Naive B cell (primary cell): Measurements from ENCODE around the gene AGL. TPM values are rescaled to one million over a fixed set of nuclear protein-coding genes. Genes with fewer than 3 reads are reported as not detected.
"Not testable (repeated sequence)": the region's sequence is repeated elsewhere in the genome, so short reads cannot be mapped to it uniquely, and the experiment has no call there.

Experiments used
- ATAC-seq, 2 donors: fragments of 150-1000 bp; cut with Tn5 transposase; 2 replicates each; pipeline ENCODE4 v1.10.0; 2021; ENCODE audit warnings: low read depth in 2 of 2, mild to moderate bottlenecking in 2 of 2, moderate library complexity in 2 of 2
- DNase-seq: peaks from one replicate; pipeline ENCODE4 v3.0.0; 2022
- H3K27ac Mint-ChIP-seq, 6 donors: one replicate each; pipeline ENCODE4 v1.8.0; 2020 to 2022; ENCODE audit warnings: mild to moderate bottlenecking in 6 of 6, mixed read lengths in 6 of 6, moderate library complexity in 5 of 6, inconsistent platforms in 2 of 6
- H3K27me3 Mint-ChIP-seq, 3 donors: one replicate each; pipeline ENCODE4 v1.8.0; 2021 to 2022; ENCODE audit warnings: mixed read lengths in 3 of 3, mild to moderate bottlenecking in 1 of 3
- H3K36me3 Mint-ChIP-seq, 2 donors: one replicate each; pipeline ENCODE4 v1.8.0; 2020 to 2022; ENCODE audit warnings: mixed read lengths in 2 of 2, inconsistent platforms in 1 of 2, mild to moderate bottlenecking in 1 of 2
- H3K4me1 Mint-ChIP-seq, 3 donors: one replicate each; pipeline ENCODE4 v1.8.0; 2020 to 2022; ENCODE audit warnings: mixed read lengths in 3 of 3, inconsistent platforms in 1 of 3, mild to moderate bottlenecking in 1 of 3, moderate library complexity in 1 of 3
- H3K4me3 Mint-ChIP-seq, 8 donors: one replicate each; pipeline ENCODE4 v1.8.0; 2020 to 2022; ENCODE audit warnings: mild to moderate bottlenecking in 8 of 8, mixed read lengths in 8 of 8, moderate library complexity in 8 of 8, inconsistent platforms in 2 of 8
- H3K9me3 Mint-ChIP-seq, 7 donors: one replicate each; pipeline ENCODE4 v1.8.0; 2020 to 2022; ENCODE audit warnings: mixed read lengths in 7 of 7, mild to moderate bottlenecking in 5 of 7, inconsistent platforms in 2 of 7, moderate library complexity in 1 of 7
- polyA plus RNA-seq, 6 donors: library from polyadenylated mRNA; unstranded; fragments of 300-500 nt; fragmentation: Illumina TruSeq; gene quantifications; one replicate each; pipeline ENCODE4 v1.2.3, GENCODE V29; 2021; ENCODE audit warnings: low read depth in 6 of 6

The AGL gene
- polyA plus RNA-seq, 6 donors from 2014 or later: 6.9 to 12.7 (median 9.7) TPM

DNA sequence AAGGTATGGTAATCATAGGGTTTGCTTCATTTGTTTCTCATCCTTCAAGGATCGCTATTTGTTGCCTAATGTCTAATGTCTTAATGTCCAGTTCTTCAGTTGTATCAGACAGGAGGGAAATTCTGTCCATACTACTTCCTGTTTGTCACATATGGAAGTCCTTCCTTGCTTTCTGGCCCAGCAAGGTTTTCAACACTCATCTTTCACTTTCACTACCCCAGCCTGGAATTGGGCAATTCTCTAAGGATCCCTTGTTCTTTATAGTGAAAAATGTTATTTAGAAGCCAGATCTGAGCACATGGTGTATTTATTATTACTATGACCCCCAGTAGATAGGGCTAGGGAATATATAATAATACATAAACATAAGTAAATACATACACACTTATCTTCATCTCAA, 69.1 kb downstream of the AGL start:
- Mint-ChIP-seq H3K4me1 (no peaks in the 10 kb centered on the region), H3K9me3 (no peaks in the 10 kb centered on the region), H3K27me3 (no peaks in the 10 kb centered on the region), H3K4me3 (no peak overlapping the region), H3K27ac (no peak overlapping the region), H3K36me3 (peaks cover 6 to 18% of the 10 kb centered on the region in 2 donors)
- ATAC-seq (no peak), DNase-seq (no peak)

- Mint-ChIP-seq H3K27me3 (peaks cover 0 to 24% (median 11%) of the 10 kb centered on the region in 3 donors), H3K9me3 (peaks cover 4 to 11% (median 6%) of the 10 kb centered on the region in 7 donors), H3K4me1 (no peaks in the 10 kb centered on the region), H3K27ac (no peak overlapping the region), H3K4me3 (no peak overlapping the region), H3K36me3 (peaks cover 8 to 9% of the 10 kb centered on the region in 2 donors)
- no peak for DNase-seq
- no peak for ATAC-seq
These were observed 84.6 kb downstream of the AGL start for GRCh38 chr1:99934801-99935200.

GRCh38 chr1:99935534-99935933, 85.4 kb downstream of the AGL start:
- Mint-ChIP-seq H3K27ac (no peak overlapping the region), H3K27me3 (peaks cover 0 to 24% (median 11%) of the 10 kb centered on the region in 3 donors), H3K4me1 (no peaks in the 10 kb centered on the region), H3K4me3 (no peak overlapping the region), H3K36me3 (peaks cover 8 to 9% of the 10 kb centered on the region in 2 donors), H3K9me3 (peaks cover 4 to 11% (median 6%) of the 10 kb centered on the region in 7 donors)
- no peak for DNase-seq
- ATAC-seq: no peak

- no peaks in the 10 kb centered on the region for H3K4me1 Mint-ChIP-seq
- DNase-seq (no peak), ATAC-seq (no peak)
- H3K4me3 Mint-ChIP-seq: no peak overlapping the region
- H3K9me3 Mint-ChIP-seq: peaks cover 4 to 11% (median 6%) of the 10 kb centered on the region in 7 donors
- no peak overlapping the region for H3K27ac Mint-ChIP-seq
- H3K36me3 Mint-ChIP-seq: peaks cover 8 to 9% of the 10 kb centered on the region in 2 donors
- H3K27me3 Mint-ChIP-seq: peaks cover 0 to 24% (median 11%) of the 10 kb centered on the region in 3 donors
These were observed 85.9 kb downstream of the AGL start for GRCh38 chr1:99936071-99936470.

GRCh38 chr1:99942723-99943122, 92.6 kb downstream of the AGL start:
- DNase-seq (no peak), ATAC-seq (no peak)
- Mint-ChIP-seq H3K36me3 (no peaks in the 10 kb centered on the region), H3K27me3 (peaks cover 0 to 7% (median 0%) of the 10 kb centered on the region in 3 donors), H3K9me3 (no peaks in the 10 kb centered on the region), H3K4me1 (no peaks in the 10 kb centered on the region), H3K27ac (no peak overlapping the region), H3K4me3 (no peak overlapping the region)

DNA sequence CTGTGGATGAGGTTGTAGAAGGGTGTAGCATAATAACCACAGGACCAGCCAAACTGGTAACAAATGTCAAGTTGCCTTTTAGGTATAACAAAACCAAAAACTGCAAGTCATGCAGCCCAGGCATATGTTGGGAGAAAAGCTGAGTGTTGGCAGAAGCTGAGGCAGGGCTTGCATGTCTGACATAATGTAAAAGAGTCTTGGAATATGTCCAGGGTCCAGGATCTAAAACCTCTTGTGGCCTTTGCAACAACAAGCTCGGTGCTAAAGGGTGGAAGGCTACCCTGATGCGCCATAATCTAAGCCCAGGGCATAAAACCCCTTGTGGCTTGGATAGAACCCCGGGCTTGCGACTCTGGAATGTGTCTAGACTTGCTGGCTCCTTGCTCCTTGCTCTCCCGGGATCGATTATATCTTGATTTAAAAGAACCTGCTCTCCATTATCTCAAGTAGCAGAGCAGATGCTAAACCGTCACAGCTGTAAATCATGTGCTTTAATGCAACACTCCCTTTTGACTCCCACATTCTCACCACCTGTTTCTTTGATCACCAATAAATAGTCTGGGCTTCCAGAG, 93.1 kb downstream of the AGL start:
- Mint-ChIP-seq H3K4me3 (no peak overlapping the region), H3K27ac (no peak overlapping the region), H3K27me3 (peaks cover 0 to 7% (median 0%) of the 10 kb centered on the region in 3 donors), H3K4me1 (no peaks in the 10 kb centered on the region), H3K9me3 (no peaks in the 10 kb centered on the region), H3K36me3 (no peaks in the 10 kb centered on the region)
- DNase-seq: no peak
- ATAC-seq: no peak

- DNase-seq: no peak
- peaks cover 0 to 7% (median 0%) of the 10 kb centered on the region in 3 donors for H3K27me3 Mint-ChIP-seq
- H3K9me3 Mint-ChIP-seq: no peaks in the 10 kb centered on the region
- no peak overlapping the region for H3K4me3 Mint-ChIP-seq
- H3K27ac Mint-ChIP-seq: no peak overlapping the region
- ATAC-seq: no peak
- no peaks in the 10 kb centered on the region for H3K36me3 Mint-ChIP-seq
- H3K4me1 Mint-ChIP-seq: no peaks in the 10 kb centered on the region
These were observed 94.0 kb downstream of the AGL start for GRCh38 chr1:99944192-99944591.

- peaks cover 0 to 7% (median 0%) of the 10 kb centered on the region in 3 donors for H3K27me3 Mint-ChIP-seq
- DNase-seq (no peak), ATAC-seq (no peak)
- H3K27ac Mint-ChIP-seq: no peak overlapping the region
- H3K4me3 Mint-ChIP-seq: no peak overlapping the region
- H3K9me3 Mint-ChIP-seq: no peaks in the 10 kb centered on the region
- no peaks in the 10 kb centered on the region for H3K36me3 Mint-ChIP-seq
- H3K4me1 Mint-ChIP-seq: no peaks in the 10 kb centered on the region
These were observed 95.0 kb downstream of the AGL start for GRCh38 chr1:99945174-99945573.

DNA sequence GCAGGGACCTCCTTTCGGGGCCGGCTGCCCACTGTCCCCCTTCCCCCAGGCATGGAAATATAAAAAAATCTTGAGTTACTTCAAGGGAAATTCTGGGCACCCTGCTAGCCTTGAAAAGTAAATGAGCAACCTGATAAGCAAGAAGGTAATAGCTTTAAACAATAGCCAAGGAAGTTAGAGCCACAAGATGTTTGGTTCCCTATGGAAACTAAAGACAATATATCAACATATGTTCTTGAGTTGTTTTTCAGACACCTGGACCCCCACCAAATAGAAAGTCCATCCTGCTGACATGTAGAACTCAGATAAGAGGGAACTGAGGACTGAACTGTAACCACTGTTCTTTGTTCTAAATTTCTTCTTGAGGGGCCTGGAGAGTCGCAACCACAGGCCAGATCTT, 100.3 kb downstream of the AGL start:
- H3K9me3 Mint-ChIP-seq: peaks cover 0 to under 1% (median 0%) of the 10 kb centered on the region in 7 donors
- H3K4me3 Mint-ChIP-seq: no peak overlapping the region
- no peaks in the 10 kb centered on the region for H3K36me3 Mint-ChIP-seq
- DNase-seq: no peak
- peaks cover 0 to 7% (median 0%) of the 10 kb centered on the region in 3 donors for H3K27me3 Mint-ChIP-seq
- no peak for ATAC-seq
- no peak overlapping the region for H3K27ac Mint-ChIP-seq
- no peaks in the 10 kb centered on the region for H3K4me1 Mint-ChIP-seq

DNA sequence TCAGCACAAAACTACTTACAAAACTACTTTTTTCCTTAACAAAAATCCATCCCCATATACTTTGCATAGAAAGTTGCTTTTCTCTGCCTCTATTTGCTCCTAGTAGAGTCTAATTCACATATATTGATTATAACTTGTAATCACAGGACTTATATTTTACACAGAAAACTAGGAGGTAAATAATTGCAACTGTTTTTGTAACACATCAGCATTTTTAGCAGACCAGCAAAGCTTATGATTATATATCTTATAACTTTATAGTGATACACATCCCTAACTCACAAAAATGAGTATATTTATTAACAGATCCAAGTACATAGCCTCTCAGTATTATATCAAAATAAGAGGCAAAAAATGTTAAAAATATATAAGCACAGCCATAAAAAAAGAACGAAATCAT, 102.4 kb downstream of the AGL start:
- Mint-ChIP-seq H3K27me3 (no peaks in the 10 kb centered on the region), H3K36me3 (no peaks in the 10 kb centered on the region), H3K4me3 (no peak overlapping the region), H3K9me3 (peaks cover 0 to 2% (median 0%) of the 10 kb centered on the region in 7 donors), H3K4me1 (no peaks in the 10 kb centered on the region), H3K27ac (peak overlapping the region in 1 of 6 donors; percentile 61)
- DNase-seq (no peak), ATAC-seq (no peak)

DNA sequence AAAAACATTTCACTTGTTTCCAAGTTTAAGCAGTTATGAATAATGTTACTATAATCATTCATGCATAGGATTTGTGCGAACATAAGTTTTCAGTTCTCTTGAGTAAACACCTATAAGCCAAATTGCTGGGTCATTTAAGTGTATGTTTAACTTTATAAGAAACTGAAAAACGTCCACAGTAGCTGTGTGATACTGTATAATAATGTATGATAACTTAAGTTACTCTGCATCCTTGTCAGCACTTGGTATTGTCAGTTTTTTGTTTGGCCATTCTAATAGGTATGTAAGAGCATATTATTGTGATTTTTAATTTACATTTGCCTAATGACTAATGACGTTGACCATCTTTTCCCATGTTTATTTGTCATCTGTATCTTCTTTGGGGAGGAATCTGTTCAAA, 105.2 kb downstream of the AGL start:
- Mint-ChIP-seq H3K27me3 (no peaks in the 10 kb centered on the region), H3K9me3 (peaks cover 0 to 2% (median 0%) of the 10 kb centered on the region in 7 donors), H3K4me3 (no peak overlapping the region), H3K27ac (no peak overlapping the region), H3K4me1 (no peaks in the 10 kb centered on the region), H3K36me3 (no peaks in the 10 kb centered on the region)
- ATAC-seq (no peak), DNase-seq (no peak)

GRCh38 chr1:99956755-99957154, 106.6 kb downstream of the AGL start:
- H3K4me3 Mint-ChIP-seq: no peak overlapping the region
- H3K9me3 Mint-ChIP-seq: peaks cover 0 to 2% (median 0%) of the 10 kb centered on the region in 7 donors
- no peaks in the 10 kb centered on the region for H3K27me3 Mint-ChIP-seq
- H3K27ac Mint-ChIP-seq: no peak overlapping the region
- no peaks in the 10 kb centered on the region for H3K4me1 Mint-ChIP-seq
- DNase-seq (no peak), ATAC-seq (no peak)
- H3K36me3 Mint-ChIP-seq: no peaks in the 10 kb centered on the region

- H3K27me3 Mint-ChIP-seq: no peaks in the 10 kb centered on the region
- H3K4me1 Mint-ChIP-seq: no peaks in the 10 kb centered on the region
- H3K9me3 Mint-ChIP-seq: peaks cover 0 to 2% (median 0%) of the 10 kb centered on the region in 7 donors
- H3K27ac Mint-ChIP-seq: no peak overlapping the region
- H3K4me3 Mint-ChIP-seq: no peak overlapping the region
- no peaks in the 10 kb centered on the region for H3K36me3 Mint-ChIP-seq
- no peak for DNase-seq
- no peak for ATAC-seq
These were observed 107.7 kb downstream of the AGL start for GRCh38 chr1:99957818-99958217.

DNA sequence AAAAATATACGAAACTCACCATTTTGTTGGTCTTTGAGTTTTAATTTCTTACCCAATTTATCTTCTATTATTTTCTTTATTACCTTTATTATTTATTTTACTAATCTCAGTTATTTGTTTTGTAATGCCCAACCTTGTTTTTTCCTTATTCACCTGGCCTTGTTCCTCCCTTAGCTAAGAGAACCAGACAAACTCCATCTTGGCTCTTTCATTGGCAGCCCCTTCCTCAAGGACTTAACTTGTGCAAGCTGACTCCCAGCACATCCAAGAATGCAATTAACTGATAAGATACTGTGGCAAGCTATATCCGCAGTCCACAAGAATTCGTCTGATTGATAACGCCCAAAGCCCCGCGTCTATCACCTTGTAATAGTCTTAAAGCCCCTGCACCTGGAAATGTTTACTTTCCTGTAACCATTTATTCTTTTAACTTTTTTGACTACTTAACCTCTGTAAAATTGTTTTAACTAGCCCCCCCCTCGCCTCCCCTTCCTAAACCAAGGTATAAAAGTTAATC, 109.1 kb downstream of the AGL start:
- H3K27me3 Mint-ChIP-seq, H3K4me3 Mint-ChIP-seq, ATAC-seq, DNase-seq, H3K9me3 Mint-ChIP-seq, H3K4me1 Mint-ChIP-seq, H3K36me3 Mint-ChIP-seq: not testable (repeated sequence)
- peak overlapping the region in 1 of 6 donors; percentile 76 for H3K27ac Mint-ChIP-seq
